ENCODE data around the gene WNT4. TPM values are rescaled to one million over a fixed set of nuclear protein-coding genes. Genes with fewer than 3 reads are reported as not detected.

WNT4 gene
- total RNA-seq, 4 donors from 2014 or later = 0.42 to 1.1 TPM; not detected in 2

- no peak for DNase-seq
- intact Hi-C loops (cut with DNase I; ENCODE audit: low total_unique reads) (loop anchor here (10.0 kb wide), 1 partner anchor 311 kb away; no protein-coding TSS in a partner anchor), in situ Hi-C loops (cut with MboI; ENCODE audit: low sequenced_read_pairs in 4 of 4) (loop anchor here in 2 of 4 donors (10.0 to 25.0 kb wide), 3 partner anchors 171 to 533 kb away; partner anchors contain the start of genes C1QA (in 2 of the 2) and C1QC (in 2 of the 2))
- no peak for TF ChIP-seq POLR2A (IDR thresholded peaks at IDR 0.05)
- TF ChIP-seq, protein P1, sequence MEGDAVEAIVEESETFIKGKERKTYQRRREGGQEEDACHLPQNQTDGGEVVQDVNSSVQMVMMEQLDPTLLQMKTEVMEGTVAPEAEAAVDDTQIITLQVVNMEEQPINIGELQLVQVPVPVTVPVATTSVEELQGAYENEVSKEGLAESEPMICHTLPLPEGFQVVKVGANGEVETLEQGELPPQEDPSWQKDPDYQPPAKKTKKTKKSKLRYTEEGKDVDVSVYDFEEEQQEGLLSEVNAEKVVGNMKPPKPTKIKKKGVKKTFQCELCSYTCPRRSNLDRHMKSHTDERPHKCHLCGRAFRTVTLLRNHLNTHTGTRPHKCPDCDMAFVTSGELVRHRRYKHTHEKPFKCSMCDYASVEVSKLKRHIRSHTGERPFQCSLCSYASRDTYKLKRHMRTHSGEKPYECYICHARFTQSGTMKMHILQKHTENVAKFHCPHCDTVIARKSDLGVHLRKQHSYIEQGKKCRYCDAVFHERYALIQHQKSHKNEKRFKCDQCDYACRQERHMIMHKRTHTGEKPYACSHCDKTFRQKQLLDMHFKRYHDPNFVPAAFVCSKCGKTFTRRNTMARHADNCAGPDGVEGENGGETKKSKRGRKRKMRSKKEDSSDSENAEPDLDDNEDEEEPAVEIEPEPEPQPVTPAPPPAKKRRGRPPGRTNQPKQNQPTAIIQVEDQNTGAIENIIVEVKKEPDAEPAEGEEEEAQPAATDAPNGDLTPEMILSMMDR (IDR thresholded peaks at IDR 0.05 in 4 of 5, conservative IDR thresholded peaks at IDR 0.05 in 1 of 5) = no peak
- H3K27me3 ChIP-seq = no peaks in the 10 kb centered on the region
- H3K4me3 ChIP-seq = no peak overlapping the region
- no peaks in the 10 kb centered on the region for H3K9me3 ChIP-seq
- ATAC-seq = no peak
- peaks cover 0 to 2% of the 10 kb centered on the region in 2 donors for H3K36me3 ChIP-seq
- H3K4me1 ChIP-seq = peaks cover 4 to 10% of the 10 kb centered on the region in 2 donors
- no peak overlapping the region for H3K27ac ChIP-seq
These were observed 38.8 kb downstream of the WNT4 start for GRCh38 chr1:22104094-22104493.

DNA sequence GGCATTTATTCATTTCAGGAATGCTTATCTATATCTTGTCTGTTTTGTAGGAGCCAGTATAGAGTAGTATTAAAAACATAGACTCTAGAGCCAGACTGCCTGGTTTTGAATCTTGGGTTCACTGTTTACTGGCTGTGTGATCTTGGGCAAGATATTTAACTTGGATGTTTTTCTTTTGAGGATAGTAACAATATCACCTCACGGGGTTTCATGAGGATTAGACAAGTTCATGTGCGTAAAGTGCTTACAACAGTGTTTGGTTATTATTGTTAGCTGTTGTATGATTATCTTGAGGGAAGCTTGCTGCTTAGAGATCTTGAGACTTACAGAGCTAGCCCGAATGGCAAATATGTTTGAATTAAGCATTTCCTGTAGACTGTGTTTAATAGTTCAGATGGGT, 40.2 kb downstream of the WNT4 start:
- H3K36me3 ChIP-seq = peaks cover 0 to 13% of the 10 kb centered on the region in 2 donors
- ATAC-seq = no peak
- in situ Hi-C loops (cut with MboI; ENCODE audit: low sequenced_read_pairs in 4 of 4) = loop anchor here in 2 of 4 donors (10.0 to 25.0 kb wide), 3 partner anchors 172 to 535 kb away; partner anchors contain the start of genes C1QA (in 2 of the 2) and C1QC (in 2 of the 2)
- H3K27me3 ChIP-seq = no peaks in the 10 kb centered on the region
- DNase-seq = no peak
- H3K4me3 ChIP-seq = no peak overlapping the region
- no peak overlapping the region for H3K27ac ChIP-seq
- intact Hi-C loops (cut with DNase I; ENCODE audit: low total_unique reads) = loop anchor here (10.0 kb wide), 1 partner anchor 312 kb away; no protein-coding TSS in a partner anchor
- TF ChIP-seq, protein P1 (IDR thresholded peaks at IDR 0.05 in 4 of 5, conservative IDR thresholded peaks at IDR 0.05 in 1 of 5) = no peak
- no peak for TF ChIP-seq POLR2A (IDR thresholded peaks at IDR 0.05)
- no peaks in the 10 kb centered on the region for H3K9me3 ChIP-seq
- peaks cover 0 to 10% of the 10 kb centered on the region in 2 donors for H3K4me1 ChIP-seq

GRCh38 chr1:22101995-22102394, 40.9 kb downstream of the WNT4 start:
- intact Hi-C loops (cut with DNase I; ENCODE audit: low total_unique reads) = loop anchor here (10.0 kb wide), 1 partner anchor 313 kb away; no protein-coding TSS in a partner anchor

DNA sequence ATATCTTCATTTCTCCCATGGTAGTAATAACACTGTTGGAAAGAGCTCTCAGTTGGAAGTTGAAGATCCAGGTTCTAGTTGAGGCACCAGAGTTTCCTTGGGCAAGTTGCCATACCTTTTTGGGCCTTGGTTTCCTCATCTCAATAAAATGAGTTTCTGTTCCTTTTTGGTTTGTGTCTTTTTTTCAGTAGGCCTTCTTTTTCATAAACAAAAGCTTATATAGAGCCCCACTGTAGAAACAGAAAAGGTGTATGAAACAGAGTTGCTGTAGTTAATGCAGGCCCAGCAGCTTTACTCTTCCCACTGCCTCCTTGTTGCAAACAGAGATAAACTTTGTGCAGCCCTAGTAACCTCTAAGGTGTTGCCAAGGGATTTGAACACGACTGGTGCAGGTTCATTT, 41.7 kb downstream of the WNT4 start:
- Histone ChIP-seq H3K4me1 (peaks cover 0 to 10% of the 10 kb centered on the region in 2 donors), H3K9me3 (no peaks in the 10 kb centered on the region), H3K4me3 (no peak overlapping the region), H3K27ac (no peak overlapping the region), H3K27me3 (no peaks in the 10 kb centered on the region), H3K36me3 (peaks cover 0 to 27% of the 10 kb centered on the region in 2 donors)
- DNase-seq (no peak), ATAC-seq (no peak)
- no peak for TF ChIP-seq POLR2A (IDR thresholded peaks at IDR 0.05)
- intact Hi-C loops (cut with DNase I; ENCODE audit: low total_unique reads) (loop anchor here (10.0 kb wide), 1 partner anchor 314 kb away; no protein-coding TSS in a partner anchor), in situ Hi-C loops (cut with MboI; ENCODE audit: low sequenced_read_pairs in 4 of 4) (loop anchor here in 2 of 4 donors (10.0 to 25.0 kb wide), 3 partner anchors 174 to 536 kb away; partner anchors contain the start of genes C1QA (in 2 of the 2) and C1QC (in 2 of the 2))

More at GRCh38 chr1:22101995-22102394, 40.9 kb downstream of the WNT4 start:
- Histone ChIP-seq H3K4me3 (no peak overlapping the region), H3K27ac (no peak overlapping the region), H3K4me1 (peaks cover 0 to 10% of the 10 kb centered on the region in 2 donors), H3K36me3 (peaks cover 0 to 20% of the 10 kb centered on the region in 2 donors), H3K27me3 (no peaks in the 10 kb centered on the region), H3K9me3 (no peaks in the 10 kb centered on the region)
- TF ChIP-seq POLR2A (IDR thresholded peaks at IDR 0.05) = no peak
- TF ChIP-seq, protein P1 (IDR thresholded peaks at IDR 0.05 in 4 of 5, conservative IDR thresholded peaks at IDR 0.05 in 1 of 5) = no peak
- ATAC-seq (no peak), DNase-seq (no peak)
- in situ Hi-C loops (cut with MboI; ENCODE audit: low sequenced_read_pairs in 4 of 4) = loop anchor here in 2 of 4 donors (10.0 to 25.0 kb wide), 3 partner anchors 173 to 535 kb away; partner anchors contain the start of genes C1QA (in 2 of the 2) and C1QC (in 2 of the 2)

GRCh38 chr1:22100168-22100567, 42.7 kb downstream of the WNT4 start:
- Histone ChIP-seq H3K9me3 (no peaks in the 10 kb centered on the region), H3K4me3 (no peak overlapping the region), H3K4me1 (peaks cover 0 to 10% of the 10 kb centered on the region in 2 donors), H3K36me3 (peaks cover 0 to 34% of the 10 kb centered on the region in 2 donors), H3K27me3 (no peaks in the 10 kb centered on the region), H3K27ac (no peak overlapping the region)
- intact Hi-C loops (cut with DNase I; ENCODE audit: low total_unique reads) = loop anchor here (10.0 kb wide), 1 partner anchor 315 kb away; no protein-coding TSS in a partner anchor
- no peak for DNase-seq
- in situ Hi-C loops (cut with MboI; ENCODE audit: low sequenced_read_pairs in 4 of 4) = loop anchor here in 2 of 4 donors (10.0 to 25.0 kb wide), 3 partner anchors 175 to 537 kb away; partner anchors contain the start of genes C1QA (in 2 of the 2) and C1QC (in 2 of the 2)
- no peak for ATAC-seq
- TF ChIP-seq, protein P1 (IDR thresholded peaks at IDR 0.05 in 4 of 5, conservative IDR thresholded peaks at IDR 0.05 in 1 of 5) = no peak
- TF ChIP-seq POLR2A (IDR thresholded peaks at IDR 0.05) = no peak

Data from gastrocnemius medialis (tissue), 4 donors.